HepG2 (cell line): ENCODE data around the gene WARS2.

Experiments
- CBX2 ChIP-seq, 2 experiments: fragments of 200-600 bp in 1 of 2; sonication (generic); formaldehyde crosslinking in 1 of 2; IDR thresholded peaks; 2 replicates each; pipeline versions ENCODE4 v1.7.0 to v1.8.1; 2018 to 2022; ENCODE audit warnings: low read depth in 2 of 2, low read length in 1 of 2, mild to moderate bottlenecking in 1 of 2, missing genetic modification reagents in 1 of 2
- FOXA1 ChIP-seq, 2 experiments: fragments of 450-650 bp in 1 of 2; sonication (generic) in 1 of 2; formaldehyde crosslinking in 1 of 2; IDR thresholded peaks; 2 replicates each; pipeline versions ENCODE4 v1.4.0 to v1.6.1; 2016 to 2020; ENCODE audit warnings: missing genetic modification reagents in 1 of 2
- HDAC1 ChIP-seq: sonication (generic); formaldehyde crosslinking; IDR thresholded peaks from 2 replicates; pipeline ENCODE4 v1.5.1; 2020; ENCODE audit warnings: mild to moderate bottlenecking, missing genetic modification reagents
- POLR2A ChIP-seq, 2 experiments: IDR thresholded peaks; 2 replicates each; pipeline ENCODE4 v1.6.1; 2011; ENCODE audit warnings: low read depth in 2 of 2, low read length in 2 of 2, mild to moderate bottlenecking in 1 of 2, moderate library complexity in 1 of 2; ENCODE audit not compliant: insufficient read depth in 1 of 2
- RFX5 ChIP-seq: IDR thresholded peaks from 2 replicates; pipeline ENCODE4 v1.6.1; 2011; ENCODE audit warnings: low read depth, low read length, improper control_type of control experiment
- SAFB2 ChIP-seq: sonication (generic); formaldehyde crosslinking; IDR thresholded peaks from 2 replicates; pipeline ENCODE4 v1.5.1; 2020; ENCODE audit warnings: missing genetic modification reagents, low read depth, mild to moderate bottlenecking, borderline replicate concordance
- SSRP1 ChIP-seq: IDR thresholded peaks from 2 replicates; pipeline ENCODE4 v1.6.1; 2016; ENCODE audit warnings: control low read depth
- ZNF777 ChIP-seq: sonication (generic); formaldehyde crosslinking; IDR thresholded peaks from 2 replicates; pipeline ENCODE4 v1.4.0; 2020; ENCODE audit warnings: missing genetic modification reagents

DNA sequence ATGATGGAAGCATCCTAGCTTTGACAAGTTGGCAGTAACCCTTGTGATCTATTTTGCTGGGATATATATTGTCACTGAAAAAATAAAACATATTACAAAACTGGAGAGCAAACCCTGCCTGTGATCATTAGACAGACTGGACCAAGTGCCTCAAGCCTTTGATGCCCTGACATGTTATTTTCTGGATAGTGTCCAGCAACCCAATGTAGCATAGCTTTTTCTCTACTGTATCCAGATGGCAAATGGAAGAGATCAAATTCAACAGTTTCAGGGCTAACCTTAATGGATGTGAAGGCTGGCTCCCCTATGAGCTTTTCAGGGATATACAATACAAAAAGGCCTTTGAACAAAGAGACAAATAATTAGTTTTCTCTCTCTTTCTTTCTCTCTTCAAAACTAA, 25.1 kb downstream of the WARS2 start:
- TF ChIP-seq POLR2A (IDR thresholded peaks at IDR 0.05; ENCODE audit: insufficient read depth in 1 of 2, low read depth in 2 of 2, low read length in 2 of 2) = no peak
- no peak for TF ChIP-seq RFX5
- no peak for TF ChIP-seq ZNF777 (CRISPR knock-in tag)
- no peak for TF ChIP-seq CBX2 (IDR thresholded peaks at IDR 0.05; ENCODE audit: low read depth, low read length)
- no peak for TF ChIP-seq CBX2 (CRISPR knock-in tag; IDR thresholded peaks at IDR 0.05; ENCODE audit: low read depth)
- TF ChIP-seq SAFB2 (CRISPR knock-in tag) = no peak
- no peak for TF ChIP-seq HDAC1 (CRISPR knock-in tag)
- no peak for TF ChIP-seq SSRP1 (CRISPR knock-in tag)
- no peak for TF ChIP-seq FOXA1 (IDR thresholded peaks at IDR 0.05)
- no peak for TF ChIP-seq FOXA1 (CRISPR knock-in tag; IDR thresholded peaks at IDR 0.05)
